NK-92 (cell line): Measurements from ENCODE around the gene TLCD1.
"Not testable (repeated sequence)": the region's sequence is repeated elsewhere in the genome, so short reads cannot be mapped to it uniquely, and the experiment has no call there.

Source experiments
- DNase-seq: peaks from one replicate; lab custom pipeline; 2025; ENCODE audit not compliant: unreplicated experiment; lab: John Stamatoyannopoulos, UW

The TLCD1 gene

DNA sequence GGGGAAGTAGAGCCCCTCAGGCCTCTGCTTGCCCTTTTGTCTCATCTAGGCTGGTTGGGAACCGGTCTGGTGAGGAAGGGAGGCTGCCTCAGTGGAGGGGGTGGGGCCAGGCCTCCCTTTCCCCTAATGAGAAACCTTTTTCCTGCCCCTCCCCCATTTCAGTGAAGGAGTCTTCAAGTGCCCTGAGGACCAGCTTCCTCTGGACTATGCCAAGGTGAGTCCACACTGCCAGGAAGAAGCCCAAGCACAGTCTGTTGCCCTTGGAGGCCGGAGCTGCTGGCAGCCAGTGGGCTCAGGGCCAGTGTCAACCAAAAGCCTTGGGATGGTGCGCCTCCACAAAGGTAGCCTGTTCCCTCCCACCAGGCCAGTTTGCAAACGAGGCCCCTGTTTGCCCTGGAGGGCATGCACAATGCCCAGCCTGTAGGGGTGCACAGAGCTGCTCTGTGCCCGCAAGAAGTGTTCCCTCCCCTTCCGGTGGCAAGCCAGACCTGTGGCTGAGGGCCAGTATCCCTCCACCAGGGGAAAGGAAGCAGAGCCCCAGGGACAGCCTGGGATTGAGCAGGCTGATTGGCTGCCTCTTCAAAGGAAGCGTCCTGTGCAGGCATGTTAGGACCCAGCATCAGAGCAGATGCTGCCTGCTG, 21.1 kb upstream of the TLCD1 start:
- DNase-seq = no peak

- no peak for DNase-seq
These were observed 20.6 kb upstream of the TLCD1 start for GRCh38 chr17:28746611-28747050.

GRCh38 chr17:28745786-28746411, 19.9 kb upstream of the TLCD1 start:
- no peak for DNase-seq

GRCh38 chr17:28744972-28745785, 19.1 kb upstream of the TLCD1 start:
- no peak for DNase-seq

DNA sequence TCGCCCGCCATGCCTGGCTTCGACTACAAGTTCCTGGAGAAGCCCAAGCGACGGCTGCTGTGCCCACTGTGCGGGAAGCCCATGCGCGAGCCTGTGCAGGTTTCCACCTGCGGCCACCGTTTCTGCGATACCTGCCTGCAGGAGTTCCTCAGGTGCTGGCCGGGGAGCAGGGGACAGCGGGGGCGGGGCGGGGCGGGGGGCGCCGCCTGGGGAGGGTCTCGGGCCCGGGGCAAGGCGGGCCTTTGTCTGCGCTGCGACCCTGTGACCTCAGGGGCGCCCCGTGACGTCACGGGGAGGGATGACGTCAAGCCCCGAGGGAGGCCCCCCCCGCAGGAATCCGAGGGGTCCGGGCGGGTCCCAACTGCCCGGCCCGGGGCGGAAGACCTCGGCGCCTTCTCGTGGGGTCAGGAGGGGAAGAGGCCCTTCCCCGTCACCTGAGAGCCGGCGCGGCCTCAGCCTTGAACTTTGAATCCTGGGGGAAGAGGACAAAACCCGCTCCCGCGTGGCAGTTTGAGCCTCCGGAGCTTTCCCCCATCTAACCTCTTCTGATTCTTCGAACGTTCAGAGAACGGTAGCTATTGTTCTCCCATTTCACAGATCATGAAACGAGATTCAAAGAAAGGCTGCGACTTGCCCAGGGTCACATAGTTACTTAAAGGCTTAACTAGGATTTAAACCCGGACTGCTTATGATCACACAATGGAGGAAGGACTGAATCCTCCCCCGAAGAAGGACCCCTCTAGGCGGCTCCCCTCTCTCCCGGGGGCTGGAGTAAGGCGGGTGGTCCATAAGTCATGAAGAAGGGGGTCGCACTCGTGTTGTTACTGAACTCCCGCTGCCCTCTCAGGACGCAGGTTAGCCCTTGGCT, 18.3 kb upstream of the TLCD1 start:
- DNase-seq = no peak

DNA sequence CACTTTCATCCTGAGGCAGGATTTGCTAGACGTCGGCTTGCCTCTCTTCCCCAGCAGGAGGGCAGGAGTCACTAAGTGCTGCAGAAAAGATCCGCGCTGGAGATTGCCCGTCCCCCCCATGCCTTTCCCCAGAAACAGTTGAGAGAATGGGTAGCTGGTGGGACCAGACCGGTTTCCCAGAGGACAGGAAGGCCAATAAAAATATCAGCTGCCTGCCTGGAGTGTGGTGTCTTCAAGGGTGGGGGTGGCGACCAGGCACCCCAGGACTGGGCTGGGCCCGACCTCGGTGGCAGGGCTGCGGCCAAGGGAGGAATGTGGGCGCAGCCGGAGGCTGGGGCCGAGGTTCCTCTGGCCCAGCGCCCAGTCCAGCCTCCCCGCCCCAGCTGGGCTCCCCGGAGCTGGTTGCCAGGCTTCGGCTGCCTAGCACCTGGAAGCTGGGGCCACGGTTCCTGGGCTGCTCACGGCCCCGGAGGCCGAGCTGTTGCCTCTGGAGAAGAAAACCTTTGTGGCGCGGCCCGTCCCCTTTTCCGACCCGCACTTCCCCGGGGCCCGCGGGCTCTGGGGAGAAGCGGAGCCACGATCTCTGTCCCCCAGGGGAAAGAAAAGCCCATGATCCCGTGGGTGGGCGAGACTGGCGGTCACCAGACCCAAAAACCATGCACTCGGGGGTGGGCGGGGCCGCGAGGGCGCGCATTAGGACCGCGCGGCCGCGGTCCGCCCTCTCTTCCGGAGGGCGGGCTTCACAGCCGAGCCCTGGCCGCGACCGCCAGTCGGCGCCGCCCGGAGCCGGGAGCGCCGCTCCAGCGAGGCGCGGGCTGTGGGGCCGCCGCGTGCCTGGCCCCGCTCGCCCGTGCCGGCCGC, 17.4 kb upstream of the TLCD1 start, which contains the start of gene TRAF4:
TRAF4 (plus strand) TSS at position 769 of the 861 bp plus-strand sequence. CDS start 102 bp downstream, outside the sequence.
- DNase-seq = no peak

- DNase-seq = no peak
These were observed 15.6 kb upstream of the TLCD1 start for GRCh38 chr17:28741358-28742349.

GRCh38 chr17:28740406-28741357, 14.6 kb upstream of the TLCD1 start:
- no peak for DNase-seq

GRCh38 chr17:28738680-28739384, 12.8 kb upstream of the TLCD1 start:
- DNase-seq = no peak

GRCh38 chr17:28737770-28738679, 12.0 kb upstream of the TLCD1 start:
- no peak for DNase-seq

GRCh38 chr17:28737316-28737715, 11.3 kb upstream of the TLCD1 start:
- no peak for DNase-seq

GRCh38 chr17:28735913-28736769, 10.1 kb upstream of the TLCD1 start:
- not testable (repeated sequence) for DNase-seq

DNA sequence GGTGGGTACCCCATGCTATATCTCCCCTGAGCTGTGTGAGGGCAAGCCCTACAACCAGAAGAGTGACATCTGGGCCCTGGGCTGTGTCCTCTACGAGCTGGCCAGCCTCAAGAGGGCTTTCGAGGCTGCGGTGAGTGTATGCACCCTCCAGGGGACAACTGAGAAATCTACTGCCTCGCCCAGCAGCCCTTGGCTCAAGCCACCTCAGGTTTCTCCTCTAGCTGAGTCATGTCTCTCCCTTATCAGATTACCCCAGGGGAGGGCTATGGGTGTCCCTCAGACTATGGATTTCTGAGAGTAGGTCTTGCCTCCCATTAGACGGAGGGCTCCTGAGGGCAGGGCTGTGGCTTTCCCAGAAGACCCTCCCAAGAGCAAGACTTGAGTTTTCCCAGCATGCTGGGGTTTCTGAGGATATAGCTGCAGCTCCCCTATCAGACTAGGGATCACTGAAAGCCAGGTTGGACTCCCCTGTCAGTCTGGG, 9.2 kb upstream of the TLCD1 start:
- DNase-seq = no peak

DNA sequence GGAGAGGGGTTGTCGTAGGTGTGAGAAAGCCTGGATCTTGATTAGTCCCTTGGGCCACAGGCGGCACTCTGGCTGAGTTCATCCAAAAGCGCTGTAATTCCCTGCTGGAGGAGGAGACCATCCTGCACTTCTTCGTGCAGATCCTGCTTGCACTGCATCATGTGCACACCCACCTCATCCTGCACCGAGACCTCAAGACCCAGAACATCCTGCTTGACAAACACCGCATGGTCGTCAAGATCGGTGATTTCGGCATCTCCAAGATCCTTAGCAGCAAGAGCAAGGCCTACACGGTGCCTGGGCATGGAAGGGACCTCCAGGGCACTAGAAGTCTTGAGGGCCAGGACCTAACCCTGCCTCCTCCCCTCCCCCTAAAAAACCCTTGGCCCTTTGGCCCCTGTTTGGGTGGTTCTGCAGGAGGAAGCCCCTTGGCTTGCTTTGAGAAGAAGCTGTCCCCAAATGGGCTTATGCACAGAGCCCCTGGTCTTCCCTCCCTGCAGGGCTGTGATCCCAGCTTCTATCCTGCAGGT, 8.7 kb upstream of the TLCD1 start:
- no peak for DNase-seq

GRCh38 chr17:28733346-28733745, 7.3 kb upstream of the TLCD1 start:
- no peak for DNase-seq
